Gastrocnemius medialis (tissue), 4 donors: Measurements from ENCODE around the gene C20orf202. TPM values are rescaled to one million over a fixed set of nuclear protein-coding genes. Genes with fewer than 3 reads are reported as not detected.

ENCODE experiments used
- ATAC-seq, 2 donors: fragments of 150-250 bp; one replicate each; pipeline ENCODE4 v1.9.1; 2016
- DNase-seq, 2 donors: peaks; one replicate each; pipeline ENCODE4 v3.0.0-alpha.2; 2019
- H3K27ac ChIP-seq, 4 donors: fragments of 200-600 bp; sonication (generic); 1 replicate in 1 of 4; 2 replicates in 3 of 4; pipeline ENCODE4 v1.5.1; 2016 to 2018; ENCODE audit warnings: mild to moderate bottlenecking in 2 of 4, moderate library complexity in 1 of 4
- H3K27me3 ChIP-seq, 3 donors: fragments of 200-600 bp; sonication (generic) in 2 of 3; 1 replicate in 1 of 3; 2 replicates in 2 of 3; pipeline versions ENCODE4 v1.5.1 to v1.6.0; 2016 to 2019; ENCODE audit warnings: mild to moderate bottlenecking in 1 of 3, moderate library complexity in 1 of 3
- H3K36me3 ChIP-seq, 2 donors: fragments of 200-600 bp; sonication (generic) in 1 of 2; one replicate each; pipeline ENCODE4 v1.5.1; 2017 to 2018
- H3K4me1 ChIP-seq, 2 donors: fragments of 200-600 bp; sonication (generic) in 1 of 2; one replicate each; pipeline ENCODE4 v1.5.1; 2016 to 2017; ENCODE audit warnings: mild to moderate bottlenecking in 2 of 2
- H3K4me3 ChIP-seq, 4 donors: fragments of 200-600 bp; sonication (generic) in 3 of 4; 1 replicate in 1 of 4; 2 replicates in 3 of 4; pipeline ENCODE4 v1.5.1; 2016 to 2019; ENCODE audit warnings: mild to moderate bottlenecking in 2 of 4
- H3K9me3 ChIP-seq, 3 donors: fragments of 200-600 bp; sonication (generic) in 2 of 3; 1 replicate in 1 of 3; 2 replicates in 2 of 3; pipeline ENCODE4 v1.5.1; 2016 to 2019
- CTCF ChIP-seq, 5 experiments: fragments of 450-650 bp in 3 of 5; fragments of 200-600 bp in 2 of 5; sonication (generic) in 2 of 5; IDR thresholded peaks in 4 of 5; conservative IDR thresholded peaks in 1 of 5; 1 replicate in 4 of 5; 2 replicates in 1 of 5; pipeline ENCODE4 v1.5.1; 2016 to 2019; ENCODE audit warnings: antibody characterized with exemption in 5 of 5, mild to moderate bottlenecking in 3 of 5, moderate library complexity in 3 of 5
- POLR2A ChIP-seq, 2 donors: fragments of 450-650 bp; IDR thresholded peaks; one replicate each; pipeline ENCODE4 v1.6.1; 2017; ENCODE audit warnings: antibody characterized with exemption in 2 of 2, mild to moderate bottlenecking in 2 of 2, moderate library complexity in 2 of 2
- in situ Hi-C, 4 donors: fragments of 200-750 bp; cut with MboI; loops; one replicate each; pipeline versions ENCODE4 v1.15.0 to v1.8.0; 2017; ENCODE audit warnings: low sequenced_read_pairs in 4 of 4
- intact Hi-C: fragments of 100-400 bp; cut with DNase I; formaldehyde crosslinking; loops from one replicate; pipeline ENCODE4 v1.15.1; 2023; ENCODE audit warnings: low total_unique reads
- total RNA-seq, 4 donors: library from RNA; depleted of rRNA; stranded (reverse); fragments of >200 nt; gene quantifications; one replicate each; pipeline versions ENCODE4 v1.1.0 to v1.2.3, GENCODE V29; 2016

C20orf202 gene
- total RNA-seq = under 1 TPM in 1 of 4 donors, not detected in 3; 0.24 TPM

GRCh38 chr20:1202762-1203504 is at the start of gene C20orf202:
Gene C20orf202 (plus strand): TSS chr20:1203454. CDS start chr20:1203586, 132 bp downstream.
- peak within 1 kb of the TSS in 3 of 4 donors; percentile 13 to 45 (median 34) for H3K27ac ChIP-seq
- in situ Hi-C loops (loop anchor here (10.0 to 25.0 kb wide), 3 partner anchors 241 to 391 kb away; no protein-coding TSS in a partner anchor), intact Hi-C loops (no loop called here)
- no peak for ATAC-seq
- H3K9me3 ChIP-seq = no peaks in the 10 kb centered on the region
- no peak for DNase-seq
- no peaks in the 10 kb centered on the region for H3K27me3 ChIP-seq
- H3K36me3 ChIP-seq = no peaks in the 10 kb centered on the region
- H3K4me1 ChIP-seq = no peaks in the 10 kb centered on the region
- TF ChIP-seq CTCF (IDR thresholded peaks at IDR 0.05 in 4 of 5, conservative IDR thresholded peaks at IDR 0.05 in 1 of 5) (no peak), POLR2A (IDR thresholded peaks at IDR 0.05) (no peak)
- no peak within 1 kb of the TSS for H3K4me3 ChIP-seq

- intact Hi-C loops (no loop called here), in situ Hi-C loops (no loop called here)
- H3K4me1 ChIP-seq = peaks cover 3 to 9% of the 10 kb centered on the region in 2 donors
- no peak for DNase-seq
- no peaks in the 10 kb centered on the region for H3K27me3 ChIP-seq
- H3K9me3 ChIP-seq = no peaks in the 10 kb centered on the region
- TF ChIP-seq CTCF (IDR thresholded peaks at IDR 0.05 in 4 of 5, conservative IDR thresholded peaks at IDR 0.05 in 1 of 5) = no peak
- no peak for TF ChIP-seq POLR2A (IDR thresholded peaks at IDR 0.05)
- no peak for ATAC-seq
- peaks cover 0 to 10% of the 10 kb centered on the region in 2 donors for H3K36me3 ChIP-seq
- H3K27ac ChIP-seq = no peak overlapping the region
- no peak overlapping the region for H3K4me3 ChIP-seq
Observed at GRCh38 chr20:1154226-1154625, 49.0 kb upstream of the C20orf202 start.

GRCh38 chr20:1154691-1155090 is 48.6 kb upstream of the C20orf202 start:
- in situ Hi-C loops = no loop called here

GRCh38 chr20:1155342-1155741 is 47.9 kb upstream of the C20orf202 start:
- no peak for DNase-seq
- intact Hi-C loops (no loop called here), in situ Hi-C loops (no loop called here)
- Histone ChIP-seq H3K27ac (no peak overlapping the region), H3K9me3 (no peaks in the 10 kb centered on the region), H3K4me3 (no peak overlapping the region), H3K27me3 (no peaks in the 10 kb centered on the region), H3K4me1 (peaks cover 3 to 9% of the 10 kb centered on the region in 2 donors), H3K36me3 (peaks cover 0 to 12% of the 10 kb centered on the region in 2 donors)
- TF ChIP-seq CTCF (IDR thresholded peaks at IDR 0.05 in 4 of 5, conservative IDR thresholded peaks at IDR 0.05 in 1 of 5) = no peak
- ATAC-seq = no peak

More at GRCh38 chr20:1154691-1155090, 48.6 kb upstream of the C20orf202 start:
- DNase-seq = no peak
- Histone ChIP-seq H3K36me3 (peaks cover 0 to 7% of the 10 kb centered on the region in 2 donors), H3K27me3 (no peaks in the 10 kb centered on the region), H3K27ac (no peak overlapping the region), H3K9me3 (no peaks in the 10 kb centered on the region), H3K4me3 (no peak overlapping the region), H3K4me1 (peaks cover 3 to 9% of the 10 kb centered on the region in 2 donors)
- no peak for ATAC-seq
- TF ChIP-seq CTCF (IDR thresholded peaks at IDR 0.05 in 4 of 5, conservative IDR thresholded peaks at IDR 0.05 in 1 of 5) = no peak
- TF ChIP-seq POLR2A (IDR thresholded peaks at IDR 0.05) = no peak
- intact Hi-C loops = no loop called here
